Activated CD8-positive, alpha-beta memory T cell treated with anti-CD3 and anti-CD28 coated beads, Interleukin-2, amount 50 U/mL, for 24 hours (primary cell): Measurements from ENCODE around the gene BRMS1L.
"Not testable (repeated sequence)": the region's sequence is repeated elsewhere in the genome, so short reads cannot be mapped to it uniquely, and the experiment has no call there.

ENCODE experiments used
- DNase-seq: peaks from one replicate; pipeline ENCODE4 v3.0.0-alpha.2; 2020; ENCODE audit errors: extremely low read depth

The BRMS1L gene

GRCh38 chr14:35821564-35822411, 4.3 kb upstream of the BRMS1L start:
- no peak for DNase-seq

GRCh38 chr14:35822501-35822900, 3.6 kb upstream of the BRMS1L start:
- no peak for DNase-seq

- not testable (repeated sequence) for DNase-seq
Measured at GRCh38 chr14:35824446-35825165, 1.5 kb upstream of the BRMS1L start.

GRCh38 chr14:35825968-35826217, 245 bp upstream of the BRMS1L start:
- no peak for DNase-seq

- no peak for DNase-seq
Measured at GRCh38 chr14:35826952-35827416, 846 bp downstream of the BRMS1L start.

- no peak for DNase-seq
Measured at GRCh38 chr14:35827678-35828472, 1.7 kb downstream of the BRMS1L start.

GRCh38 chr14:35829449-35829848, 3.3 kb downstream of the BRMS1L start:
- no peak for DNase-seq

- no peak for DNase-seq
Measured at GRCh38 chr14:35835208-35835982, 9.3 kb downstream of the BRMS1L start.

GRCh38 chr14:35841704-35842103, 15.6 kb downstream of the BRMS1L start:
- DNase-seq = not testable (repeated sequence)

- DNase-seq = not testable (repeated sequence)
Measured at GRCh38 chr14:35842245-35842644, 16.1 kb downstream of the BRMS1L start.

GRCh38 chr14:35844494-35844893, 18.4 kb downstream of the BRMS1L start:
- no peak for DNase-seq

- no peak for DNase-seq
Measured at GRCh38 chr14:35847636-35848035, 21.5 kb downstream of the BRMS1L start.

- DNase-seq = no peak
Measured at GRCh38 chr14:35849122-35849521, 23.0 kb downstream of the BRMS1L start.

GRCh38 chr14:35851823-35852222, 25.7 kb downstream of the BRMS1L start:
- no peak for DNase-seq

- DNase-seq = no peak
Measured at GRCh38 chr14:35853225-35853624, 27.1 kb downstream of the BRMS1L start.

- no peak for DNase-seq
Measured at GRCh38 chr14:35854696-35855270, 28.6 kb downstream of the BRMS1L start.

GRCh38 chr14:35855876-35856481, 29.8 kb downstream of the BRMS1L start:
- no peak for DNase-seq

- DNase-seq = no peak
Measured at GRCh38 chr14:35858521-35859209, 32.5 kb downstream of the BRMS1L start.

- DNase-seq = no peak
Measured at GRCh38 chr14:35861204-35861868, 35.2 kb downstream of the BRMS1L start.
